Esophagus squamous epithelium (tissue), 4 donors: ENCODE results near the gene HOPX.

Source experiments
- CTCF ChIP-seq, 6 experiments: fragments of 450-650 bp in 4 of 6; fragments of 200-600 bp in 2 of 6; sonication (generic) in 2 of 6; IDR thresholded peaks; one replicate each; pipeline ENCODE4 v1.5.1; 2016 to 2019; ENCODE audit warnings: antibody characterized with exemption in 6 of 6, mild to moderate bottlenecking in 4 of 6, moderate library complexity in 4 of 6
- POLR2A ChIP-seq, 4 donors: fragments of 450-650 bp; IDR thresholded peaks; one replicate each; pipeline ENCODE4 v1.6.1; 2017; ENCODE audit warnings: antibody characterized with exemption in 4 of 4, mild to moderate bottlenecking in 4 of 4, moderate library complexity in 3 of 4

GRCh38 chr4:56646341-56646740 is 34.8 kb downstream of the HOPX start:
- TF ChIP-seq CTCF (IDR thresholded peaks at IDR 0.05), result no peak
- no peak for TF ChIP-seq POLR2A (IDR thresholded peaks at IDR 0.05)
